HG03135 (cell line): Measurements from ENCODE around the gene HES2.
A peak's percentile ranks its signal among the peaks of the same experiment; 100 is the strongest.
"Not testable (repeated sequence)": the region's sequence is repeated elsewhere in the genome, so short reads cannot be mapped to it uniquely, and the experiment has no call there.

ENCODE experiments used
- ATAC-seq: cut with Tn5 transposase; IDR thresholded peaks from one replicate; pipeline ENCODE4 v1.9.1; 2021; ENCODE audit warnings: mild to moderate bottlenecking, moderate library complexity; ENCODE audit not compliant: unreplicated experiment

HES2 gene

DNA sequence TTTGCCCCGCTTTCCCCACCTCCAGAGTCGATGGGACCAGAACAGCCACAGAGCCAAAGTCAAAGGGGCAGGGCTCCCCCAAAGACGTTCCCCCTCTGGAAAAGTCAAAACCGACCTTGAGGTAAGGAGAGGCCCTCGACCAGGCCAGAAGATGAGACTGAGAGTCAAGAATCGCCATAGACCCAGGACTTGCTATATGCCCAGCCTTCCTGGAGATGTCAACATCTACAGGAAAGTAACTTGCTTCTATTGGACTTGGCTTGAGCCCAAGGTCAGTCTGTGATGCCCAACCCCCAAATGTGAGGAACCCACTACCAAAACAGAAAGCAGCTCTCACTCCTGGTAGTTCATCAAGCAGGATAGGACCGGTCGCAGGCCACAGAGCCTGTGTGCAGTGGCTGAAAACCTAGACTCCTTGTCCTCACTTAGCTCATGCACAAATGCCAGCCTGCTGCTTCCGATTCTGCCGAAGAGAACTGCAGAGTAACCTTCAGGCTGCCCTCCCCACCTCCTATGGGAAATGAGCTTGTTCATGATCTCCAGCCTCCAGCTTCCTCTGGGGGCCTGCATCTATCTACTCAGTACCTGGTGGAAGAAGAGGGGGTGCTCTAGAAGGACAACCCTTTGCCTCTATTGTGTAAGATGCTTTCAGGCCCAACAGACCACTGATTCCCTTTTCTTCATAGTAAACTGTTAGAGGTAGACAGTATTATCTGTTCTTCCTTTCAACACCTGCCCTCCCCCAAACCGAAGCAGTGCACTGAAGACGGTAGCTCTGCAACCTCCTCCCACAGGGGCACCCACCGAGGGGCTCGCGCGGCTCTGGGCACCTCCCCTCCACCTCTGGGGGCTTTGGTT lies 27.5 kb downstream of the HES2 start:
- ATAC-seq: peak; percentile 0

DNA sequence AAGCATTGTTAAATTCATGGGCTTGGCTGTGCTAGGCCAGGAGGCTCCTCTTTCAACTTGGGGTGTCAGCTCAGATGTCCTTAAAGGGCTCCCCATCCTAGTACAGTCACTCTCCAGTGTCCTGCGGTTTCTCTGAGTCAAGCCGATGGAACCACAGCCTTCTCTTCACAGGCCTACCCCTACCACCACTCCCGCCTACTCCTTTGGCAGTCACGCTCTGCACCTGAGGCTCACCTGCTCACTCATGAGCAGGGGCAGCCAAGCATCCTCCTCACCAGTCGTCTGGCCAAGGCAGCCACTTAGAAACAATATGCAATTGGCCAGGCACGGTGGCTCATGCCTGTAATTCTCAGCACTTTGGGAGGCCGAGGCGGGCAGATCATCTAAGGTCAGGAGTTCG lies 29.7 kb downstream of the HES2 start:
- ATAC-seq: no peak

DNA sequence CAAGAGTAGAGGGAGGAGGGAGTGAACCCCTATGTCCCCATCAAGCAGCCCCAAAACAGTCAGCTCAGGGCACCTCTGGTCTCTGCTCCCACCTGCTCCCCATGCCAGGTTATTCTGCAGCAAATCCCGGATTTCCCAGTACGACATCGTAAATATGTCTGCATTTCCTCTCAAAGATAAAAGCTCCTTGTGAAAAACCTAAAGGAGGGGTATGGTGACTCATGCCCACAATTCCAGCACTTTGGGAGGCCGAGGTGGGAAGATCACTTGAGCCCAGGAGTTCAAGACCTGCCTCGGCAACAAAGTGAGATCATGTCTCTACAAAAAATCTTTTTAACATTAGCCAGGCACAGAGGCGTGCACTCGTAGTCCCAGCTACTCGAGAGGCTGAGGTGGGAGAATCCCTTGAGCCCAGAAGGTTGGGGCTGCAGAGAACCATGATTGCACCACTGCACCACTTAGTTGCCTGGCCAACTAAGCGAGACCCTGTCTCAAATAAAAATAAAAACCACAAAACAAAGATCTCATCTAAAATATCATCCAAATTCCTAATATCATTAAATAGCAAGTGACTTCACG lies 33.3 kb downstream of the HES2 start:
- ATAC-seq: no peak

DNA sequence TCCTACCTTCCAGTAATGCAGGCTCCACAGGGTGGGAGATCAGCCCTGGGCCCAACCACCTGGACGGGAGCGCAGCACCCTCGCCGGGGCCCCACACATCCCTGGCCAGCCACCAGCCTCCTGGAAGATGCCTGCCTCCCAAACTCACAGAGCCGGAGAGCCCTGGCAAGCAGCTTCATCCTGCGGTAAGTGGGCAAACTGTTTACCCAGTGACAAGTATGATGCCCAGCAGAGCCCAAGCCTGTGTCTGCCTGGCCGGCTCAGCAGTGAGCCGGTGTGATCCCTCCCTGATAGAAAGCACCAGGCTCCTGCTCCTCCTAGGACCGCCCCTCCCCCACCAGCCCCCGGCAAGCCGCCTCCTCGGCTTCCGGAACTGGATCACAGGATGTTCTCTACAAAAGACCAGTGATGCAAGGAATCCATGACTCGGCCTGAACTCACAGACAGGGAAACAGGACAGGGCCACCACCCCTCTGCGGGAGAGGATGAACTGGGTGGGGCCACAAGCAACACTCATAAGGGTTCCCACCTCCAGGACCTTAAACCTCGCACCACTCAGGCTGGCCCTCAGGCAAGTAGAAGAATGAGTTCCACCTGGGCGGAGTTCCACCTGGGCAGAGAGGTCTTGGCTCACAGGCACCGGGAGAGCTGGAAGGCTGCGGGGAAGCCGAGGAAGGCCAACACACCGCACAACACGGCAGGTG lies 34.1 kb downstream of the HES2 start:
- no peak for ATAC-seq

DNA sequence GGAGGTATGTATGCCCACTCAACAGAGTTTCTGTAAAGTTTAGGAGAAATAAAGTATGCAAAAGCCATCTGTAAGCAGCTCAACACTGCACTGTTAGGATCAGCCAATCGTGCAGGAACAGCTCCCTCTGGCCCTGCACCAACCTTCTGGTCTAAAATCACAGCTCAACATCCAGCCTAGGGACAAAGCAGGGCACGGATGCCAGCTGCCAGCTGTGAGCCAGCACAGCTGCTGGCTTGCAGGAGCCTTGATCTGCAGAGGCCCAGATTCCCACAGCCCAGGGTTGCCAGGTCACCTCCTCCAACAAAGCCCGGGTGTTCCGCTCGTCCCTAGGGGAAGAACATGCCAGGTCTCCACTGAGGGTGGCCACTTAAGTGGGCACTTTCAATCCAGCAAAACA lies 34.8 kb downstream of the HES2 start:
- no peak for ATAC-seq

DNA sequence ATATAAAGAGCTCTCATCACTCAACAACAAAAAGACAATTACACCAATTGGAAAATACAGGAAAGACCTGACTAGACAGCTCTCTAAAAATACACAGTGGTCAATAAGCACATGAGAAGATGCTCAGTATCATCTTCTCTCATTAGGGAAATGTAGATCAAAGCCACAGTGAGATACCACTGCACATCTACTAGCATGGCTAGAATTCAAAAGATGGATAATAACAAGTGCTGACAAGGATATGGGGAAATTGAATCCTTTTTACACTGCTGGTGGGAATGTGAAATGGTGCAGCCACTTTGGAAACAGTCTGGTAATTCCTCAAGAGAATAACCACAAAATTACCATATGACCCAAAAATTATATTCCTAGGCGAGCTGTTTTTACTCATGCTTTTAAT lies 35.6 kb downstream of the HES2 start:
- ATAC-seq: no peak

DNA sequence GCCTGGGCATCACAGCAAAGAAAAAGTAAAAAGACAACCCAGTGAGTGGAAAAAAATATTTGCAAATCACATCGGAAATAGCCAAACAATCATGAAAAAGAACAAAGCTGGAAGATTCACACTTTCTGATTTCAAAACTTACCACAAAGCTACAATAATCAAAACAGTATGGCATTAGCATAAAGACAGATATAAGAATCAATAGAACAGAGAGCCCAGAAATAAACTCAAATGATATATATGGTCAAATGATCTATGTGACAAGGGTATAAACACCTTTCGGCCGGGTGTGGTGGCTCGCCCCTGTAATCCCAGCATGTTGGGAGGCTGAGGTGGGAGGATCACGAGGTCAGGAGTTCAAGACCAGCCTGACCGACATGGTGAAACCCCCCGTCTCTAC lies 39.7 kb downstream of the HES2 start:
- no peak for ATAC-seq

DNA sequence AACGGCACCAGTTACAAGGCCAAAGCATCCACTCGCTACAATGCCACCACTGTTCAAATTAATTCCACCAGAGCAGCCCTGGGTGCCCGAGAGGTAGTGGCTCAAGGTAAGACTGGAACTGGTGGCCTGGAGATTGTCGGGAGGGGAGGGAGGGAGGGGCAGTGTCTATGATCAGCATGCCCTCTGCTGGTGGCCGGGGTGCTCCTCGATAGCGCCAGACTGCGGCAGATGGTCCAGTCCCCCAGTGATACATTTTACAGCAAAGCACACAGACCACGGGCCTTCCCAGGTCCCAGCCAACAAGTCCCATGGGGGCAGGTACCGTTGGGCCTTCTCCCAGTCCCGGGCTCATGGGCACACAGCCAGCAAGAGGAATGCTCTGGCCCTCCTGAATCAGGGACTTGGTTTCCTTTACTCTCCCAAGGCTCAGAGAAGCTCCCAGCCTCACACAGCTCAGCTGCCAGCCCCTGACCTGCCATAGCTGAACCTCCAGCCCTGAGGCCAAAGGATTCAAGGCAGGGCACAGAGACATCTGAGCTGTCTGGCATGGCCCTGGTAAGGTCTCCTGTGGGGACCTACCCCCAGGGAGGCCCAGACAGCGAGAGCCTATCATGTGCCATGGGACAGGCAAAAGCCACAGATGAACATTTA lies 41.5 kb downstream of the HES2 start:
- no peak for ATAC-seq

DNA sequence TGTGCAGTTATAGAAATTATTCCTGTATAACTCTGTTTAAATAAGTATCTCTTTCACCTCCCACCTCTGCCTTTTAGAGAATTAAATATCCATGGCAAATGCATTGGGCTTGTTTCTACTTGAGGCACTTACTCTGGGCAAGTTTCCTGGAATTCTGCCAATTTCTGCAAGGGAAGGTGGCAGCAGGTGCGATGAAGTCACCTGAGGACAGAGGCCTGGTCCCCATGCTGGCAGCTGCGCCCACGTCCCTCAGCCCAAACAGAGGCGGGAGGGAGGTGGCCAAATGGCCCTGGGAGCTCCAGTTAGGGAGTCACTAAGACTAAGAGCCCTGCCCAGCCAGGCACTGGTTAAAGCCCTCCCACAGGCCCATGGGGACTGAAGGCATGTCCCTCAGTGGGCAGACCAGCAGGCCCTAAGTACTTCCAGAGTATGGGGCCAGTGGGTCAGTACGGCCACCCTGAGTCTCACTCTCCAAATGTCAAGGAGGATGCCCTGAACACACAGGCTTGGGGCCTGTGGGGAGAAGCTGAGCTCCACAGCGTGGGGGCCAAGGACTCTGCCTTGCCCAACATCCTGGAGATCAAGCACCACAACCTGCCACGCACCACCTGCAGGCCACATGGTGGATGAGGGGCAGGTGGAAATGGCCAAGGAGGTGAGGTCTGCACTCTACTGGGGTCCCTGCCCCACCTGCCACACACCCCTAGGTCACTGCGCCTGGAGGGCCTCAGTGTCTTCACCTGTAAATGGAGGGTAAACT lies 45.6 kb downstream of the HES2 start:
- ATAC-seq: no peak

DNA sequence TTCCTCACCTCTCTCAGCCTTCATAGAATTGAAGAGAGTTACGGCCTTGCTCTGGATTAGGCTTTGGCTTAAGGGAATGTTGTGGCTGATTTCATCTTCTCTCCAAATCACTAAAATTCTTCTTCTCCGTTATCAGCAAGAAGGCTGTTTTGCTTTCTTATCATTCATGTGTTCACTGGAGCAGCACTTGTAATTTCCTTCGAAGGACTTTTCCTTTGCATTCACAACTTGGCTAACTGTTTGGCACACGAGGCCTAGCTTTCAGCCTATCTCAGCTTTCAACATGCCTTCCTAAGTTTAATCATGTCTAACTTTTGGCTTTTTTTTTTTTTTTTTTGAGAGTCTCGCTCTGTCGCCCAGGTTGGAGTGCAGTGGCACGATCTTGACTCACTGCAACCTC lies 47.5 kb downstream of the HES2 start:
- not testable (repeated sequence) for ATAC-seq

DNA sequence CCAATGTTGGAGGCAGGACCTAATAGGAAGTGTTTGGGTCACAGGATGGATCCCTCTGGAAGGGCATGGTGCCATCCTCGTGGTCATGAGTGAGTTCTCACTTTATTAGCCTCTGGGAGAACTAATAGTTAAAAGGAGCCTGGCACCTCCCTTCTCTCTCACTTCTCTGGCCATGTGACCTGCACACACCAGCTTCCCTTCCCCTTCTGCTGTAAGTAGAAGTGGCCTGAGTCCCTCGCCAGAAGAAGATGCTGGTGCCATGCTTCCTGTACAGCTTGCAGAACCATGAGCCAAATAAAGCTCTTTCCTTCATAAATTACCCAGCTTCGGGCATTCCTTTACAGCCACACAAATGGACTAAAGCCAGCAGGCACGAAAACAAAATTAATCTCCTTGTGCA lies 49.7 kb downstream of the HES2 start:
- ATAC-seq: no peak

DNA sequence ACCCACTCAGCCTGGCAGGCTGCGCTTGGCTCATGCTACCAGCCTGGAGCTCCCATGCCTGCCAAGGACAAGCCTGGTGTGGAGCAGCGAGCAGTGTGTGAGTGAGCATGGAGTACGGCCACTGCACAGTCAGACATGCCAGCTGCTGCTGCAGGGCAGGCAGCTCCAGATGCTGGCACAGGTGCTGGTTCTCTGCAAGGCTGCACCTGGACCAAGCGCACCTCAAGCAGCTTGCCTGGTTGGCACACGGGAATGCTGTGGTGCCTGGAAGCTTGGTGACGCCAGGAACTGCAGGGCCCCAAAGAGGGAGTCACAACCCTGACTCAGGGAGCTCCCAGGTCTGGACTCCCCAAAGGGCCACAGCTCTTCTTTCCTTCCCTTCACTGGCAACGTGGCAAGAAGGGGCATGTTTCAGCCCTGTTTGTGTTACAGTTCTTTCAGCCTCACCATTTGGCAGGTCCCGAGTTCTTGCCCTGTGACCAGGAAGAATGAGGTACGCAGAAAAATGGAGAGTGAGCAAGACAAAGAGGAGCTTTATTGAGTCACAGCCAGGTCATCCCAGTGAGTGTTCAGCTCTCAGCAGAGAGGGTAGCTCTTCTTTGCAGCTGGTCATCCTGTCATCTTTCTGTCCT lies 52.2 kb downstream of the HES2 start:
- no peak for ATAC-seq

DNA sequence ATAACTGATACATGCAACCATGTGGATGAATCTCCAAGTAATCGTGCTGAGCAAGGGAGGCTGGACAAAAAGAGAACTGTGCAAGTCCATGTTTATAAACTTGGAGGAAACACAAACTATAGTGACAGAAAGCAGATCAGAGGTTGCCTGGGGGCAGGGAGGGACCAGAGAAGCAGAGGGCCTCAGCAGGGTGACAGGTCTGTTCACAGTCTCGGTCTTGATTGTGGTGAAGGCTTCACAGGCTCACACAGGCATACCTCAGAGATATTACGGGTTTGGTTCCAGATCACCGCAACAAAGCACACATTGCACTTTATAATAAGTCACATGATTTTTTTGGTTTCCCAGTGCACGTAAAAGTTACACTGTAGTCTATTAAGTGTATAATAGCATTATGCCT lies 54.7 kb downstream of the HES2 start:
- ATAC-seq: no peak

DNA sequence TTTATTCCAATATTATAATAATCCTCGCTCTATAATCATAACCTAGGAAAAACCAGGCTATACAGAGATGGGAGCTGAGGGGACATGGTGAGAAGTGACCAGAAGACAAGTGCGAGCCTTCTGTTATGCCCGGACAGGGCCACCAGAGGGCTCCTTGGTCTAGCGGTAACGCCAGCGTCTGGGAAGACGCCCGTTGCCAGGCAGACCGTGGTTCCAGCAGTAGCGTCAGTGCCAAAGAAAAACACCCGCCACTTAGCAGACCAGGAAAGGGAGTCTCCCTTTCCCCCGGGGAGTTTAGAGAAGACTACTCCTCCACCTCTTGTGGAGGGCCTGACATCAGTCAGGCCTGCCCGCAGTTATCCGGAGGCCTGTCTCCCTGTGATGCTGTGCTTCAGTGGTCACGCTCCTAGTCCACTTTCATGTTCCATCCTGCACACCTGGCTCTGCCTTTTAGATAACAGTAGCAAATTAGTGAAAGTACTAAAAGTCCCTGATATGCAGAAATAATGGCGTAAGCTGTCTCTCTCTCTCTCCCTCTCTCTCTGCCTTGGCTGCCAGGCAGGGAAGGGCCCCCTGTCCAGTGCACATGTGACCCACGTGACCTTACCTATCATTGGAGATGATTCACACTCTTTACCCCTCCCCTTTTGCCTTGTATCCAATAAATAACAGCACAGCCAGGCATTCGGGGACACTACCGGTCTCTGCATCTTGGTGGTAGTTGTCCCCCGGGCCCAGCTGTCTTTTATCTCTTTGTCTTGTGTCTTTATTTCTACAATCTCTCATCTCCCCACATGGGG lies 56.4 kb downstream of the HES2 start:
- ATAC-seq: not testable (repeated sequence)
